ENCODE results near the gene ARHGEF26.

ARHGEF26 gene

GRCh38 chr3:154193000-154193615 lies 71.9 kb downstream of the ARHGEF26 start:
- Histone ChIP-seq H3K4me3 (no peak overlapping the region), H3K27ac (no peak overlapping the region)
- TF ChIP-seq, protein P1, sequence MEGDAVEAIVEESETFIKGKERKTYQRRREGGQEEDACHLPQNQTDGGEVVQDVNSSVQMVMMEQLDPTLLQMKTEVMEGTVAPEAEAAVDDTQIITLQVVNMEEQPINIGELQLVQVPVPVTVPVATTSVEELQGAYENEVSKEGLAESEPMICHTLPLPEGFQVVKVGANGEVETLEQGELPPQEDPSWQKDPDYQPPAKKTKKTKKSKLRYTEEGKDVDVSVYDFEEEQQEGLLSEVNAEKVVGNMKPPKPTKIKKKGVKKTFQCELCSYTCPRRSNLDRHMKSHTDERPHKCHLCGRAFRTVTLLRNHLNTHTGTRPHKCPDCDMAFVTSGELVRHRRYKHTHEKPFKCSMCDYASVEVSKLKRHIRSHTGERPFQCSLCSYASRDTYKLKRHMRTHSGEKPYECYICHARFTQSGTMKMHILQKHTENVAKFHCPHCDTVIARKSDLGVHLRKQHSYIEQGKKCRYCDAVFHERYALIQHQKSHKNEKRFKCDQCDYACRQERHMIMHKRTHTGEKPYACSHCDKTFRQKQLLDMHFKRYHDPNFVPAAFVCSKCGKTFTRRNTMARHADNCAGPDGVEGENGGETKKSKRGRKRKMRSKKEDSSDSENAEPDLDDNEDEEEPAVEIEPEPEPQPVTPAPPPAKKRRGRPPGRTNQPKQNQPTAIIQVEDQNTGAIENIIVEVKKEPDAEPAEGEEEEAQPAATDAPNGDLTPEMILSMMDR (IDR thresholded peaks at IDR 0.05), result no peak
- no peak for DNase-seq (ENCODE audit: low spot score)

GRCh38 chr3:154194877-154195276 lies 73.7 kb downstream of the ARHGEF26 start:
- Histone ChIP-seq H3K27ac (no peak overlapping the region), H3K4me3 (no peak overlapping the region)
- no peak for DNase-seq (ENCODE audit: low spot score)
- TF ChIP-seq, protein P1 (IDR thresholded peaks at IDR 0.05), result no peak

DNA sequence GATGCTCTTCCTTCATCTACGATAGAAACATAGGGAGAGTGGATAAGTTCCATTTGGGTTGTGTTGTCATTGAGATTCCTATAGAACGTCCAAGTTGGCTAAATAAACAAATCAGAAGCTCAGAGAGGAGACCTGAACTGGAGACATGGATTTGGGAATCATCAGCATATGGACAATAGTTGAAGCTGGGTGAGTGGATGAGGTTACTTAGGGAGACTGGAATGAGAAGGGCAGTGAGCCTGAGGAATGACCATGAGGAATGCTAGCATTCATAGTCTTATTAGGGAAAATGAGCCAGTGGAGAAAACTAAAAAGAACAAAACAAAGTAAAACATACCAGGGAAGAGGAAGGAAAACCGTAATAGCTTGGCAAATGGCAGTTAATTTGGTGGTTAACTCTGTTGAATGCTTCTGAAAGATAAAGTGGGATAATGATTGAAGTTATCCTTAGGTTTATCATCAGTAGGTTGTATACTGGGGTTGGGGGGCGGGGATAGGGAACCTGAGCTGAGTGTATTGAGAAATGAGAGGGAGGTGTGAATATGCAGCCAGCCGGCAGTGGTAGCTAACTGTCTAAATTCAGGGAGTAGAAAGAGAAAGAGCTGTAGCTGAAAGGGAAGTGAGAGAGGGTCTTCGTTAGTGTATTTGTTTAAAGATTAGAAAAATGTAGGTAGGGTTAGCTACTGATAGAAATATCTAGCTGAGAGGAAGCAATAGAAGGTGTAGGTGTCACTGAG lies 74.6 kb downstream of the ARHGEF26 start:
- Histone ChIP-seq H3K27ac (no peak overlapping the region), H3K4me3 (no peak overlapping the region)
- no peak for DNase-seq (ENCODE audit: low spot score)
- TF ChIP-seq, protein P1 (IDR thresholded peaks at IDR 0.05), result no peak

GRCh38 chr3:154197751-154198150 lies 76.6 kb downstream of the ARHGEF26 start:
- H3K27ac ChIP-seq, result no peak overlapping the region
- no peak for DNase-seq (ENCODE audit: low spot score)
- TF ChIP-seq, protein P1 (IDR thresholded peaks at IDR 0.05), result no peak
- no peak overlapping the region for H3K4me3 ChIP-seq

DNA sequence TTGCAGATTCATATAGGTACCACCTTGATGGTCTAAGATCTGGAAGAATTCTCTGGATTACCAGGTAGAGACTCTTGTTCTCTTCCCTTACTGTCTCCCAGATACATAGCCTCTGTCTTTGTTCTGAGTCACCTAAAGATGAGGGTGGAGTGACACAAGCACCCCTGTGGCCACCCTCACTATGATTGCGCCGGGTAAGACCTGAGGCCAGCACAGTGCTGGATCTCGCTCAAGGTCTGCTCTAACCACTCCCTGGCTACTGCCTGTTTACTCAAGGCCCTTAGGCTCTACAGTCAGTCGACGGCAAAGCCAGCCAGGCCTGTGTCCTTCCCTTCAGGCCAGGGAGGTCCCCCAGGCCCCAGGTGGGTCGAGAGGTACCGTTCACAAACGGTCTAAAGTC lies 88.3 kb downstream of the ARHGEF26 start:
- DNase-seq (ENCODE audit: low spot score), result no peak
- no peak overlapping the region for H3K4me3 ChIP-seq
- TF ChIP-seq, protein P1 (IDR thresholded peaks at IDR 0.05), result no peak
- H3K27ac ChIP-seq, result no peak overlapping the region

- DNase-seq (ENCODE audit: low spot score), result no peak
- TF ChIP-seq, protein P1 (IDR thresholded peaks at IDR 0.05), result no peak
- H3K4me3 ChIP-seq, result no peak overlapping the region
- no peak overlapping the region for H3K27ac ChIP-seq
These were observed 89.8 kb downstream of the ARHGEF26 start for GRCh38 chr3:154210986-154211385.

GRCh38 chr3:154214306-154214705 lies 93.1 kb downstream of the ARHGEF26 start:
- DNase-seq (ENCODE audit: low spot score), result no peak
- no peak overlapping the region for H3K4me3 ChIP-seq
- H3K27ac ChIP-seq, result no peak overlapping the region
- TF ChIP-seq, protein P1 (IDR thresholded peaks at IDR 0.05), result no peak

Data from coronary artery (tissue), 2 donors.